Gastrocnemius medialis (tissue), 4 donors: Measurements from ENCODE around the gene CDC25C. TPM values are rescaled to one million over a fixed set of nuclear protein-coding genes. Genes with fewer than 3 reads are reported as not detected.

ENCODE experiments used
- ATAC-seq, 2 donors: fragments of 150-250 bp; one replicate each; pipeline ENCODE4 v1.9.1; 2016
- DNase-seq, 2 donors: peaks; one replicate each; pipeline ENCODE4 v3.0.0-alpha.2; 2019
- H3K27ac ChIP-seq, 4 donors: fragments of 200-600 bp; sonication (generic); 1 replicate in 1 of 4; 2 replicates in 3 of 4; pipeline ENCODE4 v1.5.1; 2016 to 2018; ENCODE audit warnings: mild to moderate bottlenecking in 2 of 4, moderate library complexity in 1 of 4
- H3K27me3 ChIP-seq, 3 donors: fragments of 200-600 bp; sonication (generic) in 2 of 3; 1 replicate in 1 of 3; 2 replicates in 2 of 3; pipeline versions ENCODE4 v1.5.1 to v1.6.0; 2016 to 2019; ENCODE audit warnings: mild to moderate bottlenecking in 1 of 3, moderate library complexity in 1 of 3
- H3K36me3 ChIP-seq, 2 donors: fragments of 200-600 bp; sonication (generic) in 1 of 2; one replicate each; pipeline ENCODE4 v1.5.1; 2017 to 2018
- H3K4me1 ChIP-seq, 2 donors: fragments of 200-600 bp; sonication (generic) in 1 of 2; one replicate each; pipeline ENCODE4 v1.5.1; 2016 to 2017; ENCODE audit warnings: mild to moderate bottlenecking in 2 of 2
- H3K4me3 ChIP-seq, 4 donors: fragments of 200-600 bp; sonication (generic) in 3 of 4; 1 replicate in 1 of 4; 2 replicates in 3 of 4; pipeline ENCODE4 v1.5.1; 2016 to 2019; ENCODE audit warnings: mild to moderate bottlenecking in 2 of 4
- H3K9me3 ChIP-seq, 3 donors: fragments of 200-600 bp; sonication (generic) in 2 of 3; 1 replicate in 1 of 3; 2 replicates in 2 of 3; pipeline ENCODE4 v1.5.1; 2016 to 2019
- CTCF ChIP-seq, 5 experiments: fragments of 450-650 bp in 3 of 5; fragments of 200-600 bp in 2 of 5; sonication (generic) in 2 of 5; IDR thresholded peaks in 4 of 5; conservative IDR thresholded peaks in 1 of 5; 1 replicate in 4 of 5; 2 replicates in 1 of 5; pipeline ENCODE4 v1.5.1; 2016 to 2019; ENCODE audit warnings: antibody characterized with exemption in 5 of 5, mild to moderate bottlenecking in 3 of 5, moderate library complexity in 3 of 5
- POLR2A ChIP-seq, 2 donors: fragments of 450-650 bp; IDR thresholded peaks; one replicate each; pipeline ENCODE4 v1.6.1; 2017; ENCODE audit warnings: antibody characterized with exemption in 2 of 2, mild to moderate bottlenecking in 2 of 2, moderate library complexity in 2 of 2
- in situ Hi-C, 4 donors: fragments of 200-750 bp; cut with MboI; loops; one replicate each; pipeline versions ENCODE4 v1.15.0 to v1.8.0; 2017; ENCODE audit warnings: low sequenced_read_pairs in 4 of 4
- intact Hi-C: fragments of 100-400 bp; cut with DNase I; formaldehyde crosslinking; loops from one replicate; pipeline ENCODE4 v1.15.1; 2023; ENCODE audit warnings: low total_unique reads
- total RNA-seq, 4 donors: library from RNA; depleted of rRNA; stranded (reverse); fragments of >200 nt; gene quantifications; one replicate each; pipeline versions ENCODE4 v1.1.0 to v1.2.3, GENCODE V29; 2016

The CDC25C gene
- total RNA-seq, 4 donors from 2014 or later = not detected

GRCh38 chr5:138338411-138339090 lies 6.9 kb upstream of the CDC25C start:
- H3K9me3 ChIP-seq = no peaks in the 10 kb centered on the region
- H3K27me3 ChIP-seq = no peaks in the 10 kb centered on the region
- intact Hi-C loops = loop anchor here (1.0 to 10.0 kb wide), 5 partner anchors 14 to 714 kb away; partner anchors contain the start of genes CDC23, FAM13B and KDM3B
- in situ Hi-C loops = loop anchor here in 1 of 4 donors (10.0 kb wide), 1 partner anchor 124 kb away; the partner anchor contains the start of gene CDC23
- peak overlapping the region; percentile 75 to 95 (median 93) for H3K4me3 ChIP-seq
- TF ChIP-seq POLR2A (IDR thresholded peaks at IDR 0.05) (no peak), CTCF (IDR thresholded peaks at IDR 0.05 in 4 of 5, conservative IDR thresholded peaks at IDR 0.05 in 1 of 5) (no peak)
- DNase-seq = no peak
- H3K36me3 ChIP-seq = peaks cover 0 to 20% of the 10 kb centered on the region in 2 donors
- H3K27ac ChIP-seq = peak overlapping the region; percentile 89 to 98 (median 94)
- ATAC-seq = no peak
- H3K4me1 ChIP-seq = peaks cover 24 to 35% of the 10 kb centered on the region in 2 donors

GRCh38 chr5:138337685-138338410 lies 6.2 kb upstream of the CDC25C start, which contains the start of gene FAM53C:
Gene FAM53C (plus strand): TSS chr5:138338266. CDS start chr5:138341336, 3,070 bp downstream.
- peak in 2 of 5 experiments; percentile 39 to 66 for TF ChIP-seq CTCF (IDR thresholded peaks at IDR 0.05 in 4 of 5, conservative IDR thresholded peaks at IDR 0.05 in 1 of 5)
- TF ChIP-seq POLR2A (IDR thresholded peaks at IDR 0.05) = peak; percentile 96 to 99
- Histone ChIP-seq H3K4me1 (peaks cover 24 to 35% of the 10 kb centered on the region in 2 donors), H3K9me3 (no peaks in the 10 kb centered on the region), H3K27ac (peak within 1 kb of the TSS; percentile 89 to 98 (median 94)), H3K4me3 (peak within 1 kb of the TSS; percentile 75 to 95 (median 93)), H3K36me3 (peaks cover 0 to 13% of the 10 kb centered on the region in 2 donors), H3K27me3 (no peaks in the 10 kb centered on the region)
- intact Hi-C loops = loop anchor here (1.0 to 10.0 kb wide), 6 partner anchors 15 to 713 kb away; partner anchors contain the start of genes CDC23, ETF1, FAM13B and KDM3B
- ATAC-seq (peak; percentile 92 to 93), DNase-seq (peak; percentile 89 to 91)
- in situ Hi-C loops = loop anchor here in 1 of 4 donors (10.0 kb wide), 1 partner anchor 123 kb away; the partner anchor contains the start of gene CDC23

- DNase-seq (peak; percentile 66 to 79), ATAC-seq (peak; percentile 50 to 68)
- Histone ChIP-seq H3K4me3 (peak overlapping the region; percentile 75 to 95 (median 93)), H3K9me3 (no peaks in the 10 kb centered on the region), H3K36me3 (peaks cover 0 to 7% of the 10 kb centered on the region in 2 donors), H3K27me3 (no peaks in the 10 kb centered on the region), H3K4me1 (peaks cover 27 to 39% of the 10 kb centered on the region in 2 donors), H3K27ac (peak overlapping the region; percentile 89 to 98 (median 94))
- no peak for TF ChIP-seq CTCF (IDR thresholded peaks at IDR 0.05 in 4 of 5, conservative IDR thresholded peaks at IDR 0.05 in 1 of 5)
- in situ Hi-C loops (loop anchor here in 1 of 4 donors (10.0 kb wide), 1 partner anchor 122 kb away; the partner anchor contains the start of gene CDC23), intact Hi-C loops (loop anchor here (1.0 to 10.0 kb wide), 4 partner anchors 125 to 712 kb away; partner anchors contain the start of genes CDC23, ETF1 and FAM13B)
These were observed 5.5 kb upstream of the CDC25C start for GRCh38 chr5:138336952-138337684.

GRCh38 chr5:138334867-138335447 lies 3.4 kb upstream of the CDC25C start:
- intact Hi-C loops = loop anchor here (5.0 to 10.0 kb wide), 3 partner anchors 123 to 710 kb away; partner anchors contain the start of genes CDC23 and FAM13B
- no peak overlapping the region for H3K4me3 ChIP-seq
- H3K27me3 ChIP-seq = no peaks in the 10 kb centered on the region
- TF ChIP-seq POLR2A (IDR thresholded peaks at IDR 0.05) (no peak), CTCF (IDR thresholded peaks at IDR 0.05 in 4 of 5, conservative IDR thresholded peaks at IDR 0.05 in 1 of 5) (no peak)
- H3K4me1 ChIP-seq = peaks cover 23 to 33% of the 10 kb centered on the region in 2 donors
- peak overlapping the region in 1 of 4 donors; percentile 65 for H3K27ac ChIP-seq
- in situ Hi-C loops = loop anchor here in 1 of 4 donors (10.0 kb wide), 1 partner anchor 120 kb away; the partner anchor contains the start of gene CDC23
- ATAC-seq = no peak
- peak in 1 of 2 donors; percentile 42 for DNase-seq
- H3K36me3 ChIP-seq = no peaks in the 10 kb centered on the region
- H3K9me3 ChIP-seq = no peaks in the 10 kb centered on the region
